ENCODE data around the gene BTF3L4.

- TF ChIP-seq CTCF (IDR thresholded peaks at IDR 0.05; ENCODE audit: insufficient read depth, low read length) (no peak), SPI1 (IDR thresholded peaks at IDR 0.05; ENCODE audit: borderline replicate concordance, low read depth) (no peak), POLR2AphosphoS5 (IDR thresholded peaks at IDR 0.05; ENCODE audit: low read depth) (no peak), REST (IDR thresholded peaks at IDR 0.05; ENCODE audit: insufficient replicate concordance, low read depth) (no peak)
These were observed 3.2 kb downstream of the BTF3L4 start for GRCh38 chr1:52059321-52059720.

All from HL-60 (cell line).